ENCODE measurements around the gene BOK. TPM values are rescaled to one million over a fixed set of nuclear protein-coding genes. Genes with fewer than 3 reads are reported as not detected.

BOK gene
- total RNA-seq, 1 experiment from 2014 or later: 41.5 TPM

DNA sequence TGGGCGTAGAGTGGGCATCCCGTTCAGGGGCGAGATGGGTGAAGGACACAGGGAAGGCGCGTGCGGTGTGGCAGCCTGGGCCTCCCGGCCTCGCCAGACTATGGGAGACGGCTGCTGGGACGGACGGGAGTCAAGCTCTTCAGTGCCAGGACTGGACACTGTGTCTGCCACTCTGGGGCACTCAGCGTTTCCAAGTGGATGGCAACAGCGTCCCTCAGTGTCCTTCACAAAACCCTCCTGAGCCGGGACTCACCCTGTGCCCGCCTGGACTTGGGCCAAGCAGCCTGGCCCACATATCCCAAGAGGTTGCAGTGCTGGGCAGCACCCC is 16.3 kb upstream of the BOK start:
- H2AFZ ChIP-seq (ENCODE audit: low read depth, low read length, poor library complexity, severe bottlenecking): no peak overlapping the region
- no peaks in the 10 kb centered on the region for H3K79me2 ChIP-seq (ENCODE audit: insufficient read depth, low read length)
- no peak overlapping the region for H3K9ac ChIP-seq (ENCODE audit: low read length)
- H3K4me2 ChIP-seq (ENCODE audit: low read length): no peak overlapping the region
- CTCF ChIA-PET: no interaction called here
- POLR2A ChIA-PET: no interaction called here
- H3K4me1 ChIP-seq (ENCODE audit: control insufficient read depth in 1 of 2, insufficient read depth in 2 of 2, low read length in 2 of 2): peaks cover 7 to 27% of the 10 kb centered on the region in 2 experiments
- no peaks in the 10 kb centered on the region for H3K9me3 ChIP-seq (ENCODE audit: control insufficient read depth in 1 of 2, insufficient read depth in 1 of 2, low read depth in 1 of 2, low read length in 2 of 2)
- no peaks in the 10 kb centered on the region for H3K9me2 ChIP-seq (ENCODE audit: insufficient read depth)
- ATAC-seq (no peak), DNase-seq (ENCODE audit: low read depth, low spot score) (no peak)
- H3K27ac ChIP-seq (ENCODE audit: low read depth, low read length): no peak overlapping the region
- intact Hi-C loops (cut with micrococcal nuclease): no loop called here
- BruUV-seq (replicated peaks): no TSS peak
- no peak overlapping the region for H3K4me3 ChIP-seq (replicated peaks in 1 of 2; ENCODE audit: low read depth in 1 of 2, low read length in 2 of 2)
- H3K27me3 ChIP-seq (ENCODE audit: insufficient read depth, low read length): no peaks in the 10 kb centered on the region
- RAD21 ChIA-PET (ENCODE audit: low non-redundant PET in 1 of 2, low total read pairs in 2 of 2, uncharacterized antibody in 2 of 2, unreplicated experiment in 2 of 2): no interaction called here
- no peaks in the 10 kb centered on the region for H3K36me3 ChIP-seq (ENCODE audit: control insufficient read depth in 1 of 2, insufficient read depth in 2 of 2, low read length in 2 of 2)
- H4K20me1 ChIP-seq (ENCODE audit: insufficient read depth): no peaks in the 10 kb centered on the region
- no peak for TF ChIP-seq REST (IDR thresholded peaks at IDR 0.05; ENCODE audit: low read depth)

DNA sequence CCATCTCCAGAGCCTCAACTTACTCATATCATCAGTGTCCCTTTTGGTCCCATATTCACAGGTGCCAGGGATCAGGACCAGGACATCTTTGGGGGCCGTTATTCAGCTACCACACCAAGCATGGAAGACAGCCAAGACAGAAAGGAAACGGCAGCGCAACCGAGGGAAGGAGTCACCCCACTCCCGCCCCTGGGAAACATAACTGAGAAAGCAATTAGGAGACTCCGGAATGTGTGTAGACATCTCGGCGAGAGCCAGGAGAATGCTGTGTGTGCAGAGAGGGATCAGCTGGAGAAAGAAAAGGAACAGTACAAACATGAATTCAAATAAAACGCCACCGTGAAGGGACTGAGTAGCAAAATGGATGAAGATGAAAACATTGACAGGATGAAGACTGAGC is 13.4 kb upstream of the BOK start:
- Histone ChIP-seq H3K9ac (ENCODE audit: low read length) (no peak overlapping the region), H3K9me3 (ENCODE audit: control insufficient read depth in 1 of 2, insufficient read depth in 1 of 2, low read depth in 1 of 2, low read length in 2 of 2) (no peaks in the 10 kb centered on the region), H3K27me3 (ENCODE audit: insufficient read depth, low read length) (no peaks in the 10 kb centered on the region), H3K36me3 (ENCODE audit: control insufficient read depth in 1 of 2, insufficient read depth in 2 of 2, low read length in 2 of 2) (no peaks in the 10 kb centered on the region), H3K4me2 (ENCODE audit: low read length) (no peak overlapping the region), H4K20me1 (ENCODE audit: insufficient read depth) (no peaks in the 10 kb centered on the region), H3K4me3 (replicated peaks in 1 of 2; ENCODE audit: low read depth in 1 of 2, low read length in 2 of 2) (no peak overlapping the region), H3K9me2 (ENCODE audit: insufficient read depth) (no peaks in the 10 kb centered on the region), H3K27ac (ENCODE audit: low read depth, low read length) (no peak overlapping the region), H3K79me2 (ENCODE audit: insufficient read depth, low read length) (no peaks in the 10 kb centered on the region), H3K4me1 (ENCODE audit: control insufficient read depth in 1 of 2, insufficient read depth in 2 of 2, low read length in 2 of 2) (peaks cover 16 to 44% of the 10 kb centered on the region in 2 experiments), H2AFZ (ENCODE audit: low read depth, low read length, poor library complexity, severe bottlenecking) (no peak overlapping the region)
- DNase-seq (ENCODE audit: low read depth, low spot score) (no peak), ATAC-seq (no peak)
- no TSS peak for BruUV-seq (replicated peaks)
- CTCF ChIA-PET: no interaction called here
- RAD21 ChIA-PET (ENCODE audit: low non-redundant PET in 1 of 2, low total read pairs in 2 of 2, uncharacterized antibody in 2 of 2, unreplicated experiment in 2 of 2): no interaction called here
- POLR2A ChIA-PET: no interaction called here
- TF ChIP-seq TCF7L2 (IDR thresholded peaks at IDR 0.05; ENCODE audit: borderline replicate concordance, extremely low read depth, insufficient read depth, insufficient read length) (no peak), CEBPB (IDR thresholded peaks at IDR 0.05; ENCODE audit: low read depth) (no peak), CTCF (IDR thresholded peaks at IDR 0.05 in 2 of 3, conservative IDR thresholded peaks at IDR 0.05 in 1 of 3; ENCODE audit: borderline replicate concordance in 1 of 3, insufficient read depth in 1 of 3, low read depth in 2 of 3, low read length in 2 of 3) (no peak), SRF (IDR thresholded peaks at IDR 0.05; ENCODE audit: low read depth) (no peak)
- intact Hi-C loops (cut with micrococcal nuclease): loop anchor here (5.0 kb wide), 1 partner anchor 187 kb away; the partner anchor contains the start of gene D2HGDH

All from HCT116 (cell line).